Measurements from ENCODE around the gene PPOX.

DNA sequence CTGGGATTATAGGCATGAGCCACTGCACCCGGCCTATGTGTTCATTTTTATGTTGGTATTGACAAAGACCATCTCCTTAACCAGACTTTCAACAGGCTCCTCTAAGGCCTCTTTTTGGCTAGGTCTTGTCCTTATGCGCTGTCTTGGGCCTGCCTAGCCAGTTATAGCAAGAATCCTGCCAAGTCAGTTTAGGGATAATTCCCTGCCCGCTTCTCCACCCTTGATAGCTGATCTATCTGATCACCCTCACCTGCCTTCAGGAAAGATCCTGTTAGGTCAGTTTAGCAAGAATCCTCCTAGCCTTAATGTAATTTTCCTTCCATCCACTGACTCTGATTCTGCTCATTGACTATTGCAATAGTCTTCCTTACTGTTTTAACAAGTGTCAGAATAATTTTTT lies 13.5 kb downstream of the PPOX start:
- TF ChIP-seq, protein P1, sequence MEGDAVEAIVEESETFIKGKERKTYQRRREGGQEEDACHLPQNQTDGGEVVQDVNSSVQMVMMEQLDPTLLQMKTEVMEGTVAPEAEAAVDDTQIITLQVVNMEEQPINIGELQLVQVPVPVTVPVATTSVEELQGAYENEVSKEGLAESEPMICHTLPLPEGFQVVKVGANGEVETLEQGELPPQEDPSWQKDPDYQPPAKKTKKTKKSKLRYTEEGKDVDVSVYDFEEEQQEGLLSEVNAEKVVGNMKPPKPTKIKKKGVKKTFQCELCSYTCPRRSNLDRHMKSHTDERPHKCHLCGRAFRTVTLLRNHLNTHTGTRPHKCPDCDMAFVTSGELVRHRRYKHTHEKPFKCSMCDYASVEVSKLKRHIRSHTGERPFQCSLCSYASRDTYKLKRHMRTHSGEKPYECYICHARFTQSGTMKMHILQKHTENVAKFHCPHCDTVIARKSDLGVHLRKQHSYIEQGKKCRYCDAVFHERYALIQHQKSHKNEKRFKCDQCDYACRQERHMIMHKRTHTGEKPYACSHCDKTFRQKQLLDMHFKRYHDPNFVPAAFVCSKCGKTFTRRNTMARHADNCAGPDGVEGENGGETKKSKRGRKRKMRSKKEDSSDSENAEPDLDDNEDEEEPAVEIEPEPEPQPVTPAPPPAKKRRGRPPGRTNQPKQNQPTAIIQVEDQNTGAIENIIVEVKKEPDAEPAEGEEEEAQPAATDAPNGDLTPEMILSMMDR (IDR thresholded peaks at IDR 0.05; ENCODE audit: insufficient read depth, low read length) = no peak
- TF ChIP-seq, protein P2, sequence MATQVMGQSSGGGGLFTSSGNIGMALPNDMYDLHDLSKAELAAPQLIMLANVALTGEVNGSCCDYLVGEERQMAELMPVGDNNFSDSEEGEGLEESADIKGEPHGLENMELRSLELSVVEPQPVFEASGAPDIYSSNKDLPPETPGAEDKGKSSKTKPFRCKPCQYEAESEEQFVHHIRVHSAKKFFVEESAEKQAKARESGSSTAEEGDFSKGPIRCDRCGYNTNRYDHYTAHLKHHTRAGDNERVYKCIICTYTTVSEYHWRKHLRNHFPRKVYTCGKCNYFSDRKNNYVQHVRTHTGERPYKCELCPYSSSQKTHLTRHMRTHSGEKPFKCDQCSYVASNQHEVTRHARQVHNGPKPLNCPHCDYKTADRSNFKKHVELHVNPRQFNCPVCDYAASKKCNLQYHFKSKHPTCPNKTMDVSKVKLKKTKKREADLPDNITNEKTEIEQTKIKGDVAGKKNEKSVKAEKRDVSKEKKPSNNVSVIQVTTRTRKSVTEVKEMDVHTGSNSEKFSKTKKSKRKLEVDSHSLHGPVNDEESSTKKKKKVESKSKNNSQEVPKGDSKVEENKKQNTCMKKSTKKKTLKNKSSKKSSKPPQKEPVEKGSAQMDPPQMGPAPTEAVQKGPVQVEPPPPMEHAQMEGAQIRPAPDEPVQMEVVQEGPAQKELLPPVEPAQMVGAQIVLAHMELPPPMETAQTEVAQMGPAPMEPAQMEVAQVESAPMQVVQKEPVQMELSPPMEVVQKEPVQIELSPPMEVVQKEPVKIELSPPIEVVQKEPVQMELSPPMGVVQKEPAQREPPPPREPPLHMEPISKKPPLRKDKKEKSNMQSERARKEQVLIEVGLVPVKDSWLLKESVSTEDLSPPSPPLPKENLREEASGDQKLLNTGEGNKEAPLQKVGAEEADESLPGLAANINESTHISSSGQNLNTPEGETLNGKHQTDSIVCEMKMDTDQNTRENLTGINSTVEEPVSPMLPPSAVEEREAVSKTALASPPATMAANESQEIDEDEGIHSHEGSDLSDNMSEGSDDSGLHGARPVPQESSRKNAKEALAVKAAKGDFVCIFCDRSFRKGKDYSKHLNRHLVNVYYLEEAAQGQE (IDR thresholded peaks at IDR 0.05; ENCODE audit: insufficient replicate concordance, low read depth) = no peak
